Measurements from ENCODE around the gene CARD6.
"Not testable (repeated sequence)": the region's sequence is repeated elsewhere in the genome, so short reads cannot be mapped to it uniquely, and the experiment has no call there.

CARD6 gene

GRCh38 chr5:40873286-40873880, 32.2 kb downstream of the CARD6 start:
- peak; percentile 6 for DNase-seq

- DNase-seq, result peak; percentile 19
These were observed 34.8 kb downstream of the CARD6 start for GRCh38 chr5:40875958-40876357.

DNA sequence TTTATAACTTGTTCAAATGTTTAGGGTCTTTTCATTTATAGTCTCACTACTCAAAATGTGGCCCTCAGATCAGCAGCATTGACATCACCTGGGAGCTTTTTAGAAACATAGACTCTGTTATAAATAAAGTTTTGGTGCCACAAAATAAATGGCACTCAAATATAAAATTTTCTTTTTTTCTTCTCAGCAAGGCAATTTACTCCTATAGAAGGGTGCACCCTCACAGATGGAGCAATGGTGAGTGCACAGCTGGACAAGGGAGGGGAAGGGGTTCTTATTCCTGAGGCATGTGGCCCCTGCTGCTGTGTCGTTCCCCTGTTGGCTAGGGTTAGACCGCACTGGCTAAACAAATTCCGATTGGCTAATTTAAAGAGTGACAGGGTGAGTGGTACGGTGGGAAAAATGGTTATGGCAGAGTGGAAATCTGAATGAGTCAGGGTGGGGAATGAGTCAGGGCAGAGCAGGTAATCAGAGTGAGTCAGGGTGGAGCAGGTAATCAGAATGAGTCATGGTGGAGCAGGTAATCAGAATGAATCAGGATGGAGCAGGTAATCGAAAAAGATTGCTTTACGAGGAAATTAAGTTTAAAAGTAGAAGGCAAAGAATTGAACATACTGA, 36.3 kb downstream of the CARD6 start:
- peak; percentile 53 for DNase-seq

DNA sequence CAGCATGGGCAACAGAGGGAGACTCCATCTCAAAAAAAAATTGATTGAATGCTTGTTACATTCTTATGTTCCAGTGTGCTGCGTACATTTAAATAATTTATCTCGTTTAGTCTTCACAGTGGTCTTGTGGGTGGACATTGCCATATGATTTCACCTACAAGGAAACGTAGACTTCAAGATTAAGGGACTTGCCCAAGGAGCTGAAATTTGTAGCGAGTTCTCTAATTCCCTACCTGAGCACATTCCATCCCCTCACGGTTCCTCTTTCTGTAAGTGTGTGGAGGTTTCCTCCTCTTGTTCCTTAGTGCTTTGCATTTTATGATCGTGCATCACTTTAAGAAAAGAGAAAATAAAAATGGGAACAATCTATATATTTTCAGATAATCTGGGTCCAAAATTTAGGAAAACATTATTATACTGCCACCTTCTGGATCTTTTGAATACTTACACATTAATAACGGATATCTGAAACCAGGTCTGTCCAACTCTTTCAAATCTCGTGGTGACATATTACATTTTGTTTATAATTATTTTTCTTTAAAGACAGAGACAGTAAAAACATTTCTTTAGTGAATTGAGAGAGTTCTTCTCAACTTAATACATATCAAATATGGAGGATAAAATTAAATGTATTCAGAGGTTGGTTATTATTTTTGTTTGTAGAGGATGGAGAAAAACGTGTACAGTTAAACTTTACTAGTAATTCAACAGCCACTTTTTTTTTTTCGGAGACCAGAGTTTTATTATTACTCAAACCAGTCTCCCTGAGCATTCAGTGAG, 38.2 kb downstream of the CARD6 start:
- DNase-seq, result no peak

DNA sequence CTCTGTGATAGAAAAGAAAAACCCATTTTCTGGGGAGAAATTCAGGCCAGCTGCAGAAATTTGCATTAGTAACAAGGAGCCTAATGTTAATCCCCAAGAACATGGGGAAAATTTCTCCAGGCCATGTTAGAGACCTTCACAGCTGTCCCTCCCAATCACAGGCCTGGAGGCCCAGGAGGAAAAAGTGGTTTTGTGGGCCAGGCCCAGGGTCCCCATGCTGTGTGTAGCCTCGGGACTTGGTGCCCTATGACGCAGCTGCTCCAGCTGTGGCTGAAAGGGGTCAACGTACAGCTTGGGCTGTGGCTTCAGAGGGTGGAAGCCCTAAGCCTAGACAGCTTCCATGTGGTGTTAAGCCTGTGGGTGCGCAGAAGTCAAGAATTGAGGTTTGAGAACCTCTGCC, 41.1 kb downstream of the CARD6 start:
- DNase-seq, result peak; percentile 13

DNA sequence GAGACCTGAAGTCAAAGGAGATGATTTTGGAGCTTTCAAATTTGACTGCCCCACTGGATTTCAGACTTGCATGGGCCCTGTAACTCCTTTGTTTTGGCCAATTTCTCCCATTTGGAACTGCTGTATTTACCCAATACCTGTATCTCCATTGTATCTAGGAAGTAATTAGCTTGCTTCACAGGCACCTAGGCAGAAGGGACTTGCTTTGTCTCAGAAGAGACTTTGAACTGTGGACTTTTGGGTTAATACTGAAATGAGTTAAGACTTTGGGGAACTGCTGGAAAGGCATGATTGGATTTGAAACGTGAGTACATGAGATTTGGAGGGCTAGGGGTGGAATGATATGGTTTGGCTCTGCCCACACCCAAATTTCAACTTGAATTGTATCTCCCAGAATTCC, 41.9 kb downstream of the CARD6 start:
- peak; percentile 7 for DNase-seq

- not testable (repeated sequence) for DNase-seq
These were observed 54.6 kb downstream of the CARD6 start for GRCh38 chr5:40895440-40896425.

DNA sequence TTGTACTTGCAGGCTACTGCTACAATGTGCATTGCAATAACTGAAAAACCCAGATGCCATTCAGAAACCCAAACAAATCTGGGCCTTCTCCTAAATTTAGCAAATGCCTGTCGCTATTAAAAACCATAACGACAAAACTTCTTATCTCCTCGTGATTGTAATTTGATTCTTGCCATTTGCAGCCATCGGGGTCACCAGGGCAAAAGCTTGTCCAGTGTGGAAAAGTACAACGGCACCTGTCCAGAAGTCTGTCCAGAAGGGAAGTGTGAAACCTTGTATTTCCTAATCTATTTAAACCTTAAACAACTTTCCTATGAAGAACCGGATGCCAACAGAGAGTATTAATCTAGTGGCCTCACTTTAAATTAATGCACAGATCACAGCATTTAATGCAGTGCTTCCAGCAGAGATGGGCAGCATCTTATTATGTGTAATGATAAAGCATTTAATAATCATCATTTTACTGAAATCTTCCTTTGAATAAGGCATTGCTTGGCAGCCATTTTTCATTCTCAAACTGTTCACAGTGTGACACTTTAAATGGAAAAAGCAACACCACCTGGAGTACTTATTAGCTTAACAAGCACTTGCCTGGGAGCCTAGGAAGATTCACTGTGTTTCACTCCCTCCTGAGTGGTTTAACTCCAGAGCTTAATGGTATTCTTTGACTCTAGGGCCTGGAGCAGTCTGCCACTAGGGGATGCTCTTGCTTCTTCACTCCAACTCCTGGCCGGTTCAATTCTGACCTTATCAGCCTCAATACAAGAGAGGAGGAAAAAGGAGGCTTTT, 63.2 kb downstream of the CARD6 start:
- peak; percentile 80 for DNase-seq

DNA sequence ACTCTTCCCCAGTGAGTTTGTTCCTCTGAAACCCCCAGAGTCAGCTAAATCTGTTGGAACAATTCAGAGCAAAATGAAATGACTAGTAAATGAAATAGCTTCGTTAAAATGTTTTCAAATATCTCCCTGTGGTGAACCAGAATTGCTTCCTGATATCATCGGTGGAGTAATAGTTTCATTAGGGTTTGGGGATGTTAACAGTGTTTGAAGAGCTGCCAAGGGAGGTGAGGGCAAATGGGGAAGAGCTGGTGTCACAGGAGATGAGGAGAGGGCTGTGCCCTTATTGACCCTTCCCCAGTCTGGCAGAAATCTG, 63.8 kb downstream of the CARD6 start:
- DNase-seq, result no peak

DNA sequence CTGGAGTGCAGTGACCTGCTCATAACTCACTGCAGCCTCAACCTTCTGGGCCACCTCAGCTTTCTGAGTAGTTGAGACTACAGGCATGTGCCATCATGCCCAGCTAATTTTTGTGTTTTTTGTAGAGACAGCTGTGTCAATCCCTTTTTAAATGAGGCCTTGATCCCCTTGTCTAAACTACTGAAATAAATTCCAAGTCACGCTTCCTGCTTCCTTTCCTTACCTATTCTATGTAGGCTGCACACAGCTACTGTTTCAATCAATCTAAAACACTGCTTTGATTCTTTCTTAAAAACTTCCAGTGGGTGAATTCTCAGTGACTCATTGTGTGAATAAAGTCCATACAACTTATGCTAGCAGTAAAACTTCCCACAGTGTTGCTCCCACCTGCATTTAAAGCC, 65.2 kb downstream of the CARD6 start:
- DNase-seq, result no peak

DNA sequence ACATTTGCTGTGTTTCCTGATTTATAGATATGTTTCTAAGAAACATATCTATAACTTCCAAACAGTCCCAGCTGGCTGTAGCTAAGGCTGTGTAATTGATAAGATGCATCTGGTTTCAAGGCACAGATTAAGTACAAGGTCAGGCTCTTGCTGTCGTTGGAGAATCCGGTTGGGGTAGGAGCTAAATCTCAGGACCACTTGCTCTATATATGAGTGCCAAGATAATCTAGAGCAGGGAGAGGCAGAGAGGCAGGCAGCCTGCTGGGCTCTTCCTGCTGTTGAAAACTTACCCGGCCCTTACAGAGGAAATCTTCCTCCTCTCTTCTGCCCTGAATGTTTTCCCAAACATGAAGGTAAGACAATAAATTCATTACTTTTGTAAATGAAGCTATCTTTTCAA, 68.1 kb downstream of the CARD6 start, which contains the start of gene C7:
Gene C7 (plus strand): TSS at position 234 of the 400 bp plus-strand sequence. CDS start 114 bp downstream, at position 348.
- DNase-seq, result no peak

GRCh38 chr5:40909723-40910122, 68.6 kb downstream of the CARD6 start:
- no peak for DNase-seq
